ENCODE results near the gene GNPAT.

The GNPAT gene

DNA sequence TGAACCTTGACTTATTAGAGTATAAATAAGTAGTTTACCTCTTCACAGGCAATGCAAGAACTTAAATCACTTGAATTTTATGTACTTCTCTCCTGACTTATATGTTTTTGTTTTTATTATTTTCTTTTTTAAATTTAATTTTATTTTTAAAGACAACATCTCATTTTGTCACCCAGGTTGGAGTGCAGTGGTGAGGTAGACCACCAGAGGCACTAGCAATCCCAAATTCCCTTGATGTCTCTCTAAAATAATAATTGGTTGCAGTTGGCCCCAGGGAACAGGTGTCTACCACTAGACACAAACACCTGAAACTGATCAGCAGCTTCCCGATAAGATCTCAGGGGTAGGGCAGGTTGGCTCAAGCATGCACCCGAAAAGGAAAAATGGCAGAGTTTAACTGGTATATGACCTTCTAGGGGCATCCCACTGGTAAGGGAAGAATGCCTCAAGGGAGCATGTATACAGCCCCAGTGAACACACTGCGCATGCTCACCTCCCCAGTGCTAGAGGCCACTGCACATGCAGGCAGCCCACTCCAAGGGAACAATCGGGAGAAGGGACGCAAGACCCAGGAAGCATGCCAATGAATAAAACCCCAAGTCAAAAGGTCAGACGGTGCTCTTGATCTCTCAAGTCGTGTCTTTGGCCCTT is 82.0 kb downstream of the GNPAT start:
- Histone ChIP-seq H3K36me3 (ENCODE audit: insufficient read depth, low read length) (no peaks in the 10 kb centered on the region), H3K9me2 (ENCODE audit: low read depth, low read length) (no peaks in the 10 kb centered on the region), H3K27ac (ENCODE audit: low read depth, low read length, poor library complexity, severe bottlenecking) (no peak overlapping the region), H4K20me1 (ENCODE audit: insufficient read depth, low read length) (no peaks in the 10 kb centered on the region), H3K9me3 (ENCODE audit: low read length) (no peaks in the 10 kb centered on the region), H3K79me2 (ENCODE audit: insufficient read depth, low read length) (no peaks in the 10 kb centered on the region), H3K27me3 (ENCODE audit: insufficient read depth, low read length) (no peaks in the 10 kb centered on the region), H3K9ac (ENCODE audit: low read length) (no peak overlapping the region), H3K4me1 (ENCODE audit: insufficient read depth, low read length, severe bottlenecking) (no peaks in the 10 kb centered on the region), H2AFZ (ENCODE audit: low read length) (no peak overlapping the region), H3K4me3 (ENCODE audit: low read depth, low read length, poor library complexity, severe bottlenecking) (no peak overlapping the region), H3K4me2 (ENCODE audit: low read length) (no peak overlapping the region), H3F3A (ENCODE audit: insufficient read depth, low read length) (no peaks in the 10 kb centered on the region)
- TF ChIP-seq, protein P1, sequence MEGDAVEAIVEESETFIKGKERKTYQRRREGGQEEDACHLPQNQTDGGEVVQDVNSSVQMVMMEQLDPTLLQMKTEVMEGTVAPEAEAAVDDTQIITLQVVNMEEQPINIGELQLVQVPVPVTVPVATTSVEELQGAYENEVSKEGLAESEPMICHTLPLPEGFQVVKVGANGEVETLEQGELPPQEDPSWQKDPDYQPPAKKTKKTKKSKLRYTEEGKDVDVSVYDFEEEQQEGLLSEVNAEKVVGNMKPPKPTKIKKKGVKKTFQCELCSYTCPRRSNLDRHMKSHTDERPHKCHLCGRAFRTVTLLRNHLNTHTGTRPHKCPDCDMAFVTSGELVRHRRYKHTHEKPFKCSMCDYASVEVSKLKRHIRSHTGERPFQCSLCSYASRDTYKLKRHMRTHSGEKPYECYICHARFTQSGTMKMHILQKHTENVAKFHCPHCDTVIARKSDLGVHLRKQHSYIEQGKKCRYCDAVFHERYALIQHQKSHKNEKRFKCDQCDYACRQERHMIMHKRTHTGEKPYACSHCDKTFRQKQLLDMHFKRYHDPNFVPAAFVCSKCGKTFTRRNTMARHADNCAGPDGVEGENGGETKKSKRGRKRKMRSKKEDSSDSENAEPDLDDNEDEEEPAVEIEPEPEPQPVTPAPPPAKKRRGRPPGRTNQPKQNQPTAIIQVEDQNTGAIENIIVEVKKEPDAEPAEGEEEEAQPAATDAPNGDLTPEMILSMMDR (IDR thresholded peaks at IDR 0.05; ENCODE audit: low read length), result peak; percentile 11; the same call in 1 of the 2 replicates
- no peak for TF ChIP-seq EZH2 (IDR thresholded peaks at IDR 0.05; ENCODE audit: borderline replicate concordance, low read length)

DNA sequence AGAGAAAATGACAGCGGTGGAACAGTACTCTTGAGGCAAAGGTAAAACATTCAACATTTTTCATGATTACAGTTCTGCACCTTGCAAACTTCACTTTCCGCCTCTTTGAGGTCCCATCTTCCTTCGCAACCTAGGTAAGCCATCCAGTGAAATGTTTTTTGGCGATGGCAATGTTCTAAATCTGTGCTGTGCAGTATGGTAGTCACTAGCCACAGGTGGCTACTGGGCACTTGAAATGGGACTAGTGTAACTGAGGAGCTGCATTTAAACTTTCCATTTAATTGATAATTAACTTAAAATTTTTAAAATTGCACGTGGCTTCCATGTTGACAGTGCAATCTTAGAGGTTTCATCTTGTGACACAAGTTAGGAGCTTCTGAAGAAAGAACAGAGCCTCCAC is 83.6 kb downstream of the GNPAT start:
- H3K36me3 ChIP-seq (ENCODE audit: insufficient read depth, low read length), result no peaks in the 10 kb centered on the region
- H3F3A ChIP-seq (ENCODE audit: insufficient read depth, low read length), result no peaks in the 10 kb centered on the region
- no peak overlapping the region for H3K4me3 ChIP-seq (ENCODE audit: low read depth, low read length, poor library complexity, severe bottlenecking)
- H4K20me1 ChIP-seq (ENCODE audit: insufficient read depth, low read length), result no peaks in the 10 kb centered on the region
- TF ChIP-seq EZH2 (IDR thresholded peaks at IDR 0.05; ENCODE audit: borderline replicate concordance, low read length), result no peak
- TF ChIP-seq, protein P1 (IDR thresholded peaks at IDR 0.05; ENCODE audit: low read length), result no peak
- H3K4me2 ChIP-seq (ENCODE audit: low read length), result no peak overlapping the region
- H3K4me1 ChIP-seq (ENCODE audit: insufficient read depth, low read length, severe bottlenecking), result no peaks in the 10 kb centered on the region
- no peaks in the 10 kb centered on the region for H3K79me2 ChIP-seq (ENCODE audit: insufficient read depth, low read length)
- H2AFZ ChIP-seq (ENCODE audit: low read length), result no peak overlapping the region
- no peak overlapping the region for H3K9ac ChIP-seq (ENCODE audit: low read length)
- no peaks in the 10 kb centered on the region for H3K9me2 ChIP-seq (ENCODE audit: low read depth, low read length)
- no peak overlapping the region for H3K27ac ChIP-seq (ENCODE audit: low read depth, low read length, poor library complexity, severe bottlenecking)
- no peaks in the 10 kb centered on the region for H3K27me3 ChIP-seq (ENCODE audit: insufficient read depth, low read length)
- H3K9me3 ChIP-seq (ENCODE audit: low read length), result no peaks in the 10 kb centered on the region

DNA sequence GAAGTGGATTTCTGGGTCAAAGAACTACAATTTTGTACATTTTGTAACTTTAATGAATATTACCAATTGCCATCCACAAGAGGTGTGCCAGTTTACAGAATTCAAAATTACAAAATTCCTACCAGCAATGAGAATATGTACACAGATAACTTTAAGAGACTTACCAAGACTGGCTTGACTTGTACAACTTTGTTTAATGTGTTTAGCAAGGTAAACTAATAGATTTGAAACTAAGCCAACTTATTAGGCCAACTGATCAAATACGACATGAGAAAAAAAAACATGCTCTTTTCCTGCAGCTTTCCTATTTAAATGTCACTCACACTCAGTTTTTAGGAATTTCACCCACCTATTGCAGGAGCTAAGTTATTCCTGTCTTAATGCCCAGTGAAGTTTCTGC is 85.2 kb downstream of the GNPAT start:
- H3K9me3 ChIP-seq (ENCODE audit: low read length), result no peaks in the 10 kb centered on the region
- H3K79me2 ChIP-seq (ENCODE audit: insufficient read depth, low read length), result no peaks in the 10 kb centered on the region
- no peak overlapping the region for H3K4me2 ChIP-seq (ENCODE audit: low read length)
- H3K27ac ChIP-seq (ENCODE audit: low read depth, low read length, poor library complexity, severe bottlenecking), result no peak overlapping the region
- no peaks in the 10 kb centered on the region for H3K9me2 ChIP-seq (ENCODE audit: low read depth, low read length)
- H3F3A ChIP-seq (ENCODE audit: insufficient read depth, low read length), result no peaks in the 10 kb centered on the region
- no peaks in the 10 kb centered on the region for H3K4me1 ChIP-seq (ENCODE audit: insufficient read depth, low read length, severe bottlenecking)
- no peak for TF ChIP-seq EZH2 (IDR thresholded peaks at IDR 0.05; ENCODE audit: borderline replicate concordance, low read length)
- TF ChIP-seq, protein P1 (IDR thresholded peaks at IDR 0.05; ENCODE audit: low read length), result no peak
- no peak overlapping the region for H3K9ac ChIP-seq (ENCODE audit: low read length)
- no peaks in the 10 kb centered on the region for H4K20me1 ChIP-seq (ENCODE audit: insufficient read depth, low read length)
- H3K4me3 ChIP-seq (ENCODE audit: low read depth, low read length, poor library complexity, severe bottlenecking), result no peak overlapping the region
- H2AFZ ChIP-seq (ENCODE audit: low read length), result no peak overlapping the region
- no peaks in the 10 kb centered on the region for H3K27me3 ChIP-seq (ENCODE audit: insufficient read depth, low read length)
- H3K36me3 ChIP-seq (ENCODE audit: insufficient read depth, low read length), result no peaks in the 10 kb centered on the region
